NCI-H226 (cell line): ENCODE data around the gene CCNY.

Experiments
- DNase-seq: peaks from one replicate; pipeline ENCODE4 v3.0.0-alpha.2; 2015

Gene CCNY

GRCh38 chr10:35598379-35598778 lies 262.1 kb downstream of the CCNY start:
- DNase-seq = no peak

GRCh38 chr10:35600193-35600592 lies 263.9 kb downstream of the CCNY start:
- no peak for DNase-seq

GRCh38 chr10:35605191-35605590 lies 268.9 kb downstream of the CCNY start, which contains the start of gene GJD4:
TSS of gene GJD4 (plus strand) at chr10:35605341. CDS start at chr10:35605568, 227 bp downstream.
- no peak for DNase-seq

- DNase-seq = no peak
These were observed 270.1 kb downstream of the CCNY start for GRCh38 chr10:35606430-35606829.

- no peak for DNase-seq
These were observed 271.4 kb downstream of the CCNY start for GRCh38 chr10:35607475-35608327.

- no peak for DNase-seq
These were observed 272.0 kb downstream of the CCNY start for GRCh38 chr10:35608328-35608672.

- DNase-seq = no peak
These were observed 275.4 kb downstream of the CCNY start for GRCh38 chr10:35611750-35612149.

- DNase-seq = no peak
These were observed 276.2 kb downstream of the CCNY start for GRCh38 chr10:35612385-35613106.

- no peak for DNase-seq
These were observed 276.8 kb downstream of the CCNY start for GRCh38 chr10:35613107-35613440.

GRCh38 chr10:35613597-35614226 lies 277.4 kb downstream of the CCNY start:
- DNase-seq = no peak

GRCh38 chr10:35614312-35614711 lies 278.0 kb downstream of the CCNY start:
- DNase-seq = no peak
